H1 (cell line): ENCODE measurements around the gene TSR3. TPM values are rescaled to one million over a fixed set of nuclear protein-coding genes. Genes with fewer than 3 reads are reported as not detected.

ENCODE experiments used
- CTCF ChIA-PET: fragments of 300-600 bp; sonication (Branson Sonifier 250); formaldehyde crosslinking; loops from one replicate; lab custom pipeline; 2021; ENCODE audit not compliant: partially characterized antibody; lab: Charles Lee
- POLR2A ChIA-PET: fragments of 300-600 bp; sonication (Branson Sonifier 250); formaldehyde crosslinking; loops from one replicate; lab custom pipeline; 2021; ENCODE audit warnings: inconsistent platforms; ENCODE audit not compliant: partially characterized antibody; lab: Charles Lee
- DNase-seq, 2 experiments: peaks; one replicate each; pipeline versions ENCODE4 v3.0.0 to v3.0.0-alpha.2; 2010 to 2022; ENCODE audit warnings: low spot score in 2 of 2, low read depth in 1 of 2, mixed read lengths in 1 of 2
- FAIRE-seq: peaks from 2 replicates; lab custom pipeline; 2011; peaks lifted over from hg19 to GRCh38; lab: Jason Lieb, UNC
- H2AFZ ChIP-seq: 2 replicates; pipeline ENCODE4 v1.8.1; 2012; ENCODE audit warnings: low read length, inconsistent platforms
- H2AK5ac ChIP-seq: 2 replicates; pipeline ENCODE4 v1.6.1; 2013; ENCODE audit warnings: low read depth, low read length
- H2BK120ac ChIP-seq: replicated peaks from 2 replicates; pipeline ENCODE3; 2013; ENCODE audit warnings: low read depth, low read length, inconsistent platforms
- H2BK12ac ChIP-seq: 2 replicates; pipeline ENCODE4 v1.6.1; 2013; ENCODE audit warnings: low read depth, low read length
- H2BK15ac ChIP-seq: 2 replicates; pipeline ENCODE4 v1.6.1; 2013; ENCODE audit warnings: low read length
- H2BK20ac ChIP-seq: 2 replicates; pipeline ENCODE4 v1.6.1; 2013; ENCODE audit warnings: low read length
- H2BK5ac ChIP-seq: 2 replicates; pipeline ENCODE4 v1.6.1; 2013; ENCODE audit warnings: low read depth, low read length
- H3K14ac ChIP-seq: 2 replicates; pipeline ENCODE4 v1.6.1; 2013; ENCODE audit warnings: inconsistent platforms; ENCODE audit not compliant: insufficient read length
- H3K18ac ChIP-seq: 2 replicates; pipeline ENCODE4 v1.6.1; 2013; ENCODE audit warnings: low read length; ENCODE audit errors: extremely low read depth
- H3K23ac ChIP-seq: 2 replicates; pipeline ENCODE4 v1.6.1; 2013; ENCODE audit warnings: inconsistent platforms; ENCODE audit not compliant: insufficient read length
- H3K23me2 ChIP-seq: 2 replicates; pipeline ENCODE4 v1.6.1; 2013; ENCODE audit warnings: low read depth, low read length
- H3K27ac ChIP-seq: 2 replicates; pipeline ENCODE4 v1.6.1; 2011; ENCODE audit warnings: low read depth, low read length, inconsistent platforms
- H3K27me3 ChIP-seq, 4 experiments: replicated peaks in 1 of 4; 1 replicate in 1 of 4; 2 replicates in 3 of 4; pipeline versions ENCODE4 v1.6.1 to v1.8.1; 2011 to 2013; ENCODE audit warnings: low read length in 3 of 4, mild to moderate bottlenecking in 3 of 4, inconsistent platforms in 2 of 4, mixed read lengths in 2 of 4, moderate library complexity in 1 of 4; ENCODE audit not compliant: control insufficient read depth in 3 of 4, insufficient read depth in 3 of 4; ENCODE audit errors: extremely low read depth in 1 of 4
- H3K36me3 ChIP-seq, 4 experiments: 2 replicates each; pipeline versions ENCODE4 v1.6.1 to v1.8.1; 2011 to 2013; ENCODE audit warnings: mild to moderate bottlenecking in 4 of 4, low read length in 3 of 4, moderate library complexity in 2 of 4, control low read depth in 1 of 4, inconsistent platforms in 1 of 4; ENCODE audit not compliant: insufficient read depth in 4 of 4, control insufficient read depth in 2 of 4
- H3K4ac ChIP-seq: replicated peaks from 2 replicates; pipeline ENCODE3; 2013; ENCODE audit warnings: low read length, low read depth, mixed read lengths, inconsistent platforms; ENCODE audit not compliant: insufficient read length
- H3K4me1 ChIP-seq, 4 experiments: replicated peaks in 1 of 4; 1 replicate in 1 of 4; 2 replicates in 3 of 4; pipeline versions ENCODE4 v1.6.1 to v1.8.1; 2011 to 2013; ENCODE audit warnings: low read length in 3 of 4, inconsistent platforms in 2 of 4, mixed read lengths in 1 of 4; ENCODE audit not compliant: insufficient read depth in 4 of 4, control insufficient read depth in 3 of 4
- H3K4me2 ChIP-seq, 2 experiments: 2 replicates each; pipeline versions ENCODE4 v1.6.1 to v1.8.1; 2011 to 2013; ENCODE audit warnings: low read depth in 2 of 2, low read length in 2 of 2, control low read depth in 1 of 2, inconsistent platforms in 1 of 2, mild to moderate bottlenecking in 1 of 2; ENCODE audit not compliant: insufficient read depth in 1 of 2
- H3K4me3 ChIP-seq, 4 experiments: fragments of 200-600, 300-600 bp in 1 of 4; sonication (generic), shearing (Covaris generic), sonication (Bioruptor Twin) in 1 of 4; 2 replicates each; pipeline versions ENCODE4 v1.5.1 to v1.8.1; 2011 to 2016; ENCODE audit warnings: low read length in 4 of 4, low read depth in 3 of 4, control low read depth in 2 of 4, inconsistent platforms in 2 of 4, mild to moderate bottlenecking in 2 of 4, mixed read lengths in 1 of 4, moderate library complexity in 1 of 4; ENCODE audit not compliant: insufficient read depth in 2 of 4; ENCODE audit errors: extremely low read depth in 1 of 4
- H3K56ac ChIP-seq: replicated peaks from 2 replicates; pipeline ENCODE3; 2013; ENCODE audit warnings: low read depth, mild to moderate bottlenecking, mixed read lengths, low read length, inconsistent platforms; ENCODE audit not compliant: insufficient read length
- H3K79me1 ChIP-seq: 2 replicates; pipeline ENCODE4 v1.6.1; 2013; ENCODE audit warnings: low read depth, low read length, control low read depth
- H3K79me2 ChIP-seq, 2 experiments: 2 replicates each; pipeline versions ENCODE4 v1.6.1 to v1.8.1; 2012 to 2013; ENCODE audit warnings: low read length in 2 of 2, mild to moderate bottlenecking in 2 of 2, inconsistent platforms in 1 of 2; ENCODE audit not compliant: insufficient read depth in 2 of 2, control insufficient read depth in 1 of 2
- H3K9ac ChIP-seq, 4 experiments: replicated peaks in 1 of 4; 1 replicate in 1 of 4; 2 replicates in 3 of 4; pipeline versions ENCODE4 v1.6.1 to v1.8.1; 2011 to 2013; ENCODE audit warnings: low read depth in 3 of 4, low read length in 3 of 4, control low read depth in 2 of 4, mild to moderate bottlenecking in 2 of 4, moderate library complexity in 2 of 4, inconsistent platforms in 1 of 4; ENCODE audit errors: extremely low read depth in 1 of 4
- H3K9me3 ChIP-seq, 2 experiments: 2 replicates each; pipeline versions ENCODE4 v1.6.1 to v1.8.1; 2012 to 2013; ENCODE audit warnings: mild to moderate bottlenecking in 2 of 2, moderate library complexity in 2 of 2, control low read depth in 1 of 2, inconsistent platforms in 1 of 2, low read depth in 1 of 2, low read length in 1 of 2, mixed read lengths in 1 of 2; ENCODE audit not compliant: insufficient read depth in 2 of 2
- H4K20me1 ChIP-seq, 2 experiments: replicated peaks in 1 of 2; 2 replicates each; pipeline versions ENCODE3 to v1.8.1; 2011 to 2013; ENCODE audit warnings: inconsistent platforms in 2 of 2, low read length in 2 of 2, mild to moderate bottlenecking in 1 of 2; ENCODE audit not compliant: insufficient read depth in 2 of 2, control insufficient read depth in 1 of 2
- H4K5ac ChIP-seq: 2 replicates; pipeline ENCODE4 v1.6.1; 2013; ENCODE audit warnings: low read length, low read depth, mixed read lengths, inconsistent platforms; ENCODE audit not compliant: insufficient read length
- H4K8ac ChIP-seq: 2 replicates; pipeline ENCODE4 v1.8.0; 2013; ENCODE audit warnings: mild to moderate bottlenecking, moderate library complexity, low read length, inconsistent platforms; ENCODE audit not compliant: insufficient read depth; ENCODE audit errors: extremely low read depth
- H4K91ac ChIP-seq: replicated peaks from 2 replicates; pipeline ENCODE3; 2013; ENCODE audit warnings: low read length, mixed read lengths, inconsistent platforms; ENCODE audit not compliant: insufficient read length
- CHD2 ChIP-seq: IDR thresholded peaks from 2 replicates; pipeline ENCODE4 v1.6.1; 2012; ENCODE audit warnings: low read length, improper control_type of control experiment
- EZH2 ChIP-seq: fragments of 200-600 bp; sonication (generic); IDR thresholded peaks from 2 replicates; pipeline ENCODE4 v1.7.1; 2012; ENCODE audit warnings: low read depth, mild to moderate bottlenecking, moderate library complexity, low read length, inconsistent platforms; ENCODE audit not compliant: severe bottlenecking
- GTF2F1 ChIP-seq: IDR thresholded peaks from 2 replicates; pipeline ENCODE4 v1.6.1; 2012; ENCODE audit warnings: low read depth, low read length, improper control_type of control experiment, borderline replicate concordance
- JUND ChIP-seq: IDR thresholded peaks from 2 replicates; pipeline ENCODE4 v1.6.1; 2011; ENCODE audit warnings: mild to moderate bottlenecking, improper control_type of control experiment, low read length
- MAFK ChIP-seq: IDR thresholded peaks from 2 replicates; pipeline ENCODE4 v1.6.1; 2012; ENCODE audit warnings: low read depth, mild to moderate bottlenecking, improper control_type of control experiment, low read length
- RBBP5 ChIP-seq: IDR thresholded peaks from 2 replicates; pipeline ENCODE4 v1.7.1; 2012; ENCODE audit warnings: low read depth, mild to moderate bottlenecking, inconsistent platforms, low read length, moderate library complexity, borderline replicate concordance
- SIRT6 ChIP-seq: IDR thresholded peaks from one replicate; pipeline ENCODE4 v1.7.1; 2012; ENCODE audit warnings: low read length, inconsistent platforms
- USF2 ChIP-seq: IDR thresholded peaks from 2 replicates; pipeline ENCODE4 v1.6.1; 2011; ENCODE audit warnings: low read length, improper control_type of control experiment
- WGBS, 2 experiments: shearing (Covaris generic) in 1 of 2; methylation state at CpG; one replicate each; pipeline versions ENCODE4 v1.1.6 to v1.1.7; 2013 to 2015; ENCODE audit warnings: low lambda C conversion rate in 2 of 2, mixed read lengths in 2 of 2, inconsistent platforms in 1 of 2, low coverage in 1 of 2, missing lambda C conversion rate in 1 of 2; ENCODE audit not compliant: insufficient replicate concordance in 2 of 2, insufficient coverage in 1 of 2, insufficient read length in 1 of 2; ENCODE audit errors: extremely low coverage in 1 of 2, missing lambda C conversion rate in 1 of 2; 5-methylcytosine and 5-hydroxymethylcytosine counted together
- polyA plus RNA-seq, 7 experiments: library from polyadenylated mRNA; depleted of rRNA in 3 of 7; stranded (reverse) in 5 of 7; unstranded in 2 of 7; fragments of >200 nt in 5 of 7; fragments of 200-250 nt in 2 of 7; gene quantifications; 1 replicate in 5 of 7; 2 replicates in 1 of 7; 4 replicates in 1 of 7; pipeline versions ENCODE4 v1.2.1 to v1.2.3, GENCODE V29; 2011 to 2013; ENCODE audit warnings: missing spikeins in 2 of 7, mixed read lengths in 2 of 7
- total RNA-seq: library from RNA; stranded (reverse); fragmentation: NEBNext Ultra II Directional; extraction: Animal tissue kit (Norgen Biotek cat#: 25700); gene quantifications from 2 replicates; pipeline ENCODE4 v1.2.1, GENCODE V29; 2021

The TSR3 gene
- total and polyA plus RNA-seq, 2 of the 8 experiments (the other 6 are each of a cell fraction or from before 2014, with no cell fraction given): 43.1 to 52.3 TPM

- Histone ChIP-seq H2AK5ac (no peak overlapping the region), H3K79me2 (peaks cover 36 to 76% of the 10 kb centered on the region in 2 experiments), H3K18ac (no peak overlapping the region), H3K4me3 (no peak overlapping the region), H3K23ac (no peak overlapping the region), H3K27ac (no peak overlapping the region; the same call in 1 of the 2 replicates), H2BK20ac (no peak overlapping the region), H2AFZ (no peak overlapping the region), H3K56ac (no peak overlapping the region), H3K9ac (no peak overlapping the region), H4K91ac (no peak overlapping the region), H4K20me1 (peaks cover 55 to 65% of the 10 kb centered on the region in 2 experiments), H3K14ac (no peak overlapping the region), H3K36me3 (peaks cover 33 to 60% (median 47%) of the 10 kb centered on the region in 4 experiments), H2BK12ac (no peak overlapping the region), H3K4me2 (no peak overlapping the region), H2BK15ac (no peak overlapping the region), H2BK120ac (no peak overlapping the region), H3K79me1 (peaks cover 6% of the 10 kb centered on the region), H3K23me2 (peaks cover 12% of the 10 kb centered on the region), H3K27me3 (no peaks in the 10 kb centered on the region), H2BK5ac (no peak overlapping the region), H4K5ac (no peak overlapping the region), H4K8ac (no peak overlapping the region), H3K4me1 (peaks cover 0 to 12% (median 5%) of the 10 kb centered on the region in 4 experiments; a peak in 5 of 7 replicates), H3K4ac (no peak overlapping the region), H3K9me3 (no peaks in the 10 kb centered on the region)
- ChIA-PET CTCF (interaction anchor here (0.8 to 1.2 kb wide), 2 partner anchors 17 to 126 kb away, joined by 3 to 4 read pairs; no protein-coding TSS in a partner anchor), POLR2A (interaction anchor here (0.9 to 11.4 kb wide), 6 partner anchors 12 to 50 kb away, joined by 3 to 106 read pairs (median 6); no protein-coding TSS in a partner anchor)
- no peak for DNase-seq
- FAIRE-seq: no peak
- no peak for TF ChIP-seq SIRT6
- no peak for TF ChIP-seq JUND
- TF ChIP-seq GTF2F1: no peak
- TF ChIP-seq RBBP5: no peak
- TF ChIP-seq USF2: no peak
- TF ChIP-seq MAFK: no peak
- no peak for TF ChIP-seq EZH2
- no peak for TF ChIP-seq CHD2
- 95% methylated on average over 38 of the region's 38 CpGs; no CpG with 5 or more reads in 1 of the 2 experiments for WGBS, 2 experiments
These were observed 37.8 kb downstream of the TSR3 start for GRCh38 chr16:1313721-1314369.
